Measurements from ENCODE around the gene ZNF736. TPM values are rescaled to one million over a fixed set of nuclear protein-coding genes. Genes with fewer than 3 reads are reported as not detected.
"Not testable (repeated sequence)": the region's sequence is repeated elsewhere in the genome, so short reads cannot be mapped to it uniquely, and the experiment has no call there.

The ZNF736 gene
- total RNA-seq, 1 experiment from 2014 or later, result 0.15 TPM

- intact Hi-C loops (cut with micrococcal nuclease), result no loop called here
- no peaks in the 10 kb centered on the region for H3K4me1 ChIP-seq (ENCODE audit: control insufficient read depth in 1 of 2, insufficient read depth in 2 of 2, low read length in 2 of 2)
- H2AFZ ChIP-seq (ENCODE audit: low read depth, low read length, poor library complexity, severe bottlenecking), result no peak overlapping the region
- no peaks in the 10 kb centered on the region for H4K20me1 ChIP-seq (ENCODE audit: insufficient read depth)
- BruUV-seq (replicated peaks), result no TSS peak
- ChIA-PET POLR2A (no interaction called here), RAD21 (ENCODE audit: low non-redundant PET in 1 of 2, low total read pairs in 2 of 2, uncharacterized antibody in 2 of 2, unreplicated experiment in 2 of 2) (no interaction called here), CTCF (no interaction called here)
- ATAC-seq (no peak), DNase-seq (ENCODE audit: low read depth, low spot score) (no peak)
- H3K27me3 ChIP-seq (ENCODE audit: insufficient read depth, low read length), result no peaks in the 10 kb centered on the region
- H3K27ac ChIP-seq (ENCODE audit: low read depth, low read length), result no peak overlapping the region
- TF ChIP-seq SRF (IDR thresholded peaks at IDR 0.05; ENCODE audit: low read depth) (no peak), ZNF274 (IDR thresholded peaks at IDR 0.05; ENCODE audit: low read depth, low read length) (no peak), SIN3A (IDR thresholded peaks at IDR 0.05; ENCODE audit: low read depth) (no peak), ZBTB33 (IDR thresholded peaks at IDR 0.05; ENCODE audit: extremely low read depth, insufficient replicate concordance, low read length) (no peak), EGR1 (IDR thresholded peaks at IDR 0.05; ENCODE audit: low read depth) (no peak), EZH2phosphoT487 (IDR thresholded peaks at IDR 0.05; ENCODE audit: borderline replicate concordance) (no peak), JUND (IDR thresholded peaks at IDR 0.05) (no peak), POLR2AphosphoS5 (IDR thresholded peaks at IDR 0.05; ENCODE audit: low read depth, low read length) (no peak), CEBPB (IDR thresholded peaks at IDR 0.05; ENCODE audit: low read depth) (no peak), ATF3 (IDR thresholded peaks at IDR 0.05) (no peak), RAD21 (IDR thresholded peaks at IDR 0.05; ENCODE audit: low read depth) (no peak), CTCF (IDR thresholded peaks at IDR 0.05 in 2 of 3, conservative IDR thresholded peaks at IDR 0.05 in 1 of 3; ENCODE audit: borderline replicate concordance in 1 of 3, insufficient read depth in 1 of 3, low read depth in 2 of 3, low read length in 2 of 3) (no peak), ELF1 (IDR thresholded peaks at IDR 0.05; ENCODE audit: borderline replicate concordance, low read depth) (no peak), SP1 (IDR thresholded peaks at IDR 0.05; ENCODE audit: low read depth) (no peak), FOSL1 (IDR thresholded peaks at IDR 0.05; ENCODE audit: low read depth) (no peak), ZFX (IDR thresholded peaks at IDR 0.05) (no peak), MAX (IDR thresholded peaks at IDR 0.05) (no peak)
- no peaks in the 10 kb centered on the region for H3K36me3 ChIP-seq (ENCODE audit: control insufficient read depth in 1 of 2, insufficient read depth in 2 of 2, low read length in 2 of 2)
- peaks cover 4 to 8% of the 10 kb centered on the region in 2 experiments; a peak in 2 of 4 replicates for H3K9me3 ChIP-seq (ENCODE audit: control insufficient read depth in 1 of 2, insufficient read depth in 1 of 2, low read depth in 1 of 2, low read length in 2 of 2)
- no peaks in the 10 kb centered on the region for H3K9me2 ChIP-seq (ENCODE audit: insufficient read depth)
- no peak overlapping the region for H3K4me3 ChIP-seq (replicated peaks in 1 of 2; ENCODE audit: low read depth in 1 of 2, low read length in 2 of 2)
- no peaks in the 10 kb centered on the region for H3K79me2 ChIP-seq (ENCODE audit: insufficient read depth, low read length)
- no peak overlapping the region for H3K4me2 ChIP-seq (ENCODE audit: low read length)
- no peak overlapping the region for H3K9ac ChIP-seq (ENCODE audit: low read length)
Measured at GRCh38 chr7:64314566-64314965, 805 bp downstream of the ZNF736 start.

GRCh38 chr7:64316031-64316742 lies 2.4 kb downstream of the ZNF736 start:
- H3K79me2 ChIP-seq (ENCODE audit: insufficient read depth, low read length); H3K9me2 ChIP-seq (ENCODE audit: insufficient read depth); DNase-seq (ENCODE audit: low read depth, low spot score); POLR2A ChIA-PET; H3K27ac ChIP-seq (ENCODE audit: low read depth, low read length); ATAC-seq; RAD21 ChIA-PET (ENCODE audit: low non-redundant PET in 1 of 2, low total read pairs in 2 of 2, uncharacterized antibody in 2 of 2, unreplicated experiment in 2 of 2); H3K4me3 ChIP-seq (replicated peaks in 1 of 2; ENCODE audit: low read depth in 1 of 2, low read length in 2 of 2); H2AFZ ChIP-seq (ENCODE audit: low read depth, low read length, poor library complexity, severe bottlenecking); H3K9ac ChIP-seq (ENCODE audit: low read length); H3K4me1 ChIP-seq (ENCODE audit: control insufficient read depth in 1 of 2, insufficient read depth in 2 of 2, low read length in 2 of 2); intact Hi-C loops (cut with micrococcal nuclease); CTCF ChIA-PET; H3K27me3 ChIP-seq (ENCODE audit: insufficient read depth, low read length); H3K4me2 ChIP-seq (ENCODE audit: low read length); H3K36me3 ChIP-seq (ENCODE audit: control insufficient read depth in 1 of 2, insufficient read depth in 2 of 2, low read length in 2 of 2); H4K20me1 ChIP-seq (ENCODE audit: insufficient read depth); BruUV-seq (replicated peaks); H3K9me3 ChIP-seq (ENCODE audit: control insufficient read depth in 1 of 2, insufficient read depth in 1 of 2, low read depth in 1 of 2, low read length in 2 of 2): not testable (repeated sequence)
